GM12801 (cell line): ENCODE results near the gene LRRC7.

Source experiments
- TF ChIP-seq, protein P1 (sequence below): IDR thresholded peaks from one replicate; pipeline ENCODE4 v1.5.1; 2011; ENCODE audit warnings: control low read depth; ENCODE audit not compliant: insufficient read length; ENCODE audit errors: extremely low read depth

LRRC7 gene

DNA sequence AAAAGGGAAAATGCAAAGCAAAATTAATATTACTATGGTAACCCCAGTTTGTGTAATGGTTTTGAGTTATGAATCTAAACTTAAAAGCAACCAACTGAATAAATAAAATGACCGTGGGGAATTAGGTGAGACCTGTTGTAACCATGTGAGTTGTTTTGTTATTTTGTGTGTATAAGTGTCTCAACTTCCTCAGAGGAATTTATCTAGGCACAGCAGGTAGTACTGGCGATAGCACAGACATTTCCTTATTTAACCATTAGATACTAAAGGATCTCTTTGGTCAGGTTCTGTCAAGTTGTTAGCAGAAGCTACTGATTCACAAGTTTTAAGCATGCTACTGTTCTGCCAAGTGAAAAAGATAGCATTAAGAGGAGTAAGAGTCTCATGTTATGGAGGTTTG is 39.3 kb upstream of the LRRC7 start:
- TF ChIP-seq, protein P1, sequence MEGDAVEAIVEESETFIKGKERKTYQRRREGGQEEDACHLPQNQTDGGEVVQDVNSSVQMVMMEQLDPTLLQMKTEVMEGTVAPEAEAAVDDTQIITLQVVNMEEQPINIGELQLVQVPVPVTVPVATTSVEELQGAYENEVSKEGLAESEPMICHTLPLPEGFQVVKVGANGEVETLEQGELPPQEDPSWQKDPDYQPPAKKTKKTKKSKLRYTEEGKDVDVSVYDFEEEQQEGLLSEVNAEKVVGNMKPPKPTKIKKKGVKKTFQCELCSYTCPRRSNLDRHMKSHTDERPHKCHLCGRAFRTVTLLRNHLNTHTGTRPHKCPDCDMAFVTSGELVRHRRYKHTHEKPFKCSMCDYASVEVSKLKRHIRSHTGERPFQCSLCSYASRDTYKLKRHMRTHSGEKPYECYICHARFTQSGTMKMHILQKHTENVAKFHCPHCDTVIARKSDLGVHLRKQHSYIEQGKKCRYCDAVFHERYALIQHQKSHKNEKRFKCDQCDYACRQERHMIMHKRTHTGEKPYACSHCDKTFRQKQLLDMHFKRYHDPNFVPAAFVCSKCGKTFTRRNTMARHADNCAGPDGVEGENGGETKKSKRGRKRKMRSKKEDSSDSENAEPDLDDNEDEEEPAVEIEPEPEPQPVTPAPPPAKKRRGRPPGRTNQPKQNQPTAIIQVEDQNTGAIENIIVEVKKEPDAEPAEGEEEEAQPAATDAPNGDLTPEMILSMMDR = no peak

DNA sequence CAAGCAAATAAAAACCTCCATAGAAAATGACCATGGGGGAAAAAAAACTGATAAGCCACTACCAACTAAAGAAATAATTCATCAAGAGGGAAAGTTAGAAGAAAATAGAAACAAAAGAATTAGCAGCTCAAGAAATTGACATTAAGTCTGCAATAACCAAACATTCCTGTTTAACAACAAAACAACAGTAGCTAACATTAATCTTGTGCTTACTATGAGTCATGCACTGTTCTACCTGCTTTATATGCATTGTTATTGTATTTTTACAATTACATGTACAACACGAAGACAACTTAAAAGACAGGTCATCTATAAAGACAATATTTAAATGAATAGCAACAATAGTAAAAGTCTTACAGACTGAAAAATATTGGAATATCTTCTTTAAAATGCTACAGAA is 34.4 kb upstream of the LRRC7 start:
- TF ChIP-seq, protein P1 = no peak

DNA sequence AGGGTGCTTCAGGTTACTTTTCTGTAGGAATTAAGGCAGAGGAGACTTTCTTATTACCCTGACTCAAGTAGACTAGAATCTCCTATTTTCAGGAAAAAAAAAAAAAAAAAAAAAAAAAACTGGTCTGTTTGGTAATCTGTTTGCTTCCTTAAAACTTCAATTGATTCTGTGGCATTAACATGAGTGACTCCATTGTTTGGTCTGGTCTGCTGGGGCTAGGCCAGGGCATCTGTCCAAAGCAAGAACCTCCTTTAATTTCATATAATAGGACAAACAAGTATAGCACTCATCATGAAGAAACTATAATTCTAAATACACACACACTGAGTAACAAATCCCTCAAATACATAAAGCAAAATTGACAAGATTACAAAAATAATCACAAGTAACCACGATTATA is 32.9 kb upstream of the LRRC7 start:
- TF ChIP-seq, protein P1 = no peak

DNA sequence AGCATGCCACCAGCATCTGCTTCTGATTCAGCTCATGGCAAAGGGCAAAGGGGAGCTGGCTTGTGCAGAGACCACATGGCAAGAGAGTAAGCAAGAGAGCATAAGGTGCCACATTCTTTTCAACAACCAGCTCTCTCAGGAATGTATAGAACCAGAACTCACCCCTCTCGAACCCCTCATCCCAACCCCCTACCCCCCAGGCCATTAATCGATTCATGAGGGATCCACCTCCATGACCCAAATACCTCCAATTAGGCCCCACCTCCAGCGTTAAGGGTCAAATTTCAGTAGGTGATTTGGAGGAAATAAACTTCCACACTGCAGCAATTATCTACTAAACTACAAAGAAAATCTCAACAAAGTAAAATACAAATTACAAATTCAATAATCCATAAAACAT is 32.2 kb upstream of the LRRC7 start:
- TF ChIP-seq, protein P1 = no peak

DNA sequence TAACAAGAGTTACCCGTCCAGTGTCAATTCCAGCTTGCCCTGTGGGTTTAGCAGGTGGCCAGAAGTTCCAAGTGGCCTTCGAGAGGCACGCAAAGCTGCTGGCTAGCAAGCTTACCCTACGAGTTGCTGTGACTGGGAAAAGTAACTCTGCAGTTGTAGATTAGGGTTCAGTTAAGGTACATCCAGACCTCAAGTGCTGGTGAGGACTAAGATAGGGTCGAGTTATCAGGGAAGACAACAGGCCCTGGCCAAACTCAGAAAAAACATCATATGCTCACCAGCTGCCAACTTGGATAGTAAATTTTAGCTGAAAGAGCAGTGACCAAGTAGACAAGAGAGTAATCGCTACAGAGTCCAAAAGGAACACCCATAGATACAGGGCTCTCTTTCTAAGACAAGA is 27.7 kb upstream of the LRRC7 start:
- TF ChIP-seq, protein P1 = no peak

DNA sequence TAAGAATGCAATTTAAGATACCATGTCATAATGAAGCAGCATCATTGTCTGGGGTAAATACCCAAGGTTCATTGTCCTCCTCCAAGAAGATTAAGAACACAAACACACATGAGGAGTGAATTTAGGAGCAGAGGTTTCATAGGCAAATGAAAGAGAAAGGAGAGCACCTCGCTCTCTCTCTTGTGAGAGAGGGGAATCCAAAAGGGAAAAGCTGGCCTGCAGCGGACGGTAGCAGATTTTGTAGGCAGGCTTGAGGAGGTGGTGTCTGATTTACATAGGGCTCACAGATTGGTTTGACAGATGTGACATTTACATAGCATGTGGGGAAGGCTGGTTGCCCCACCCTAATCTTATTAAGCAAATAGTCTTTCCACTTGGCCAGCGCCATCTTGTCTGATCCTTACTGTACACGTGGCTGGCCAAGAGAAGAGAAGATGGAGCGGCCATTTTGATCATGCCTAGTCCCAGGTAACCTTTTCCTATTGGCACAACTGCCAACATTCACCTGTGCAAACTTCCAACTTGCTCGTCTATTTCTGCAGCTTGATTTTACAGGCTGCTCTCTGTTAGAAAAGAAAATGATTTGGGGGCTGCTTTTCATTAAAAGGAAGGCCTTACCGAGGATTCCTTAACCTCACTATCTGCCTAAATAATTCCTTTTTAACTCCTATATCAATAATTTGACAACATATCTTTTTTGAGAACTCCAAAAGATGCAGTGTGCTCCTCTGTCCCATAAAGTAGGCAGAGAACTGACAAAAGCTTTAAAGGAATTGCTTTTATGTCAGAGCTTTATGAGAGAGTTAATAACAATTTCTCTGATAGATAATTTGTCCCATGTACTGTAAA is 16.0 kb upstream of the LRRC7 start:
- TF ChIP-seq, protein P1 = no peak

DNA sequence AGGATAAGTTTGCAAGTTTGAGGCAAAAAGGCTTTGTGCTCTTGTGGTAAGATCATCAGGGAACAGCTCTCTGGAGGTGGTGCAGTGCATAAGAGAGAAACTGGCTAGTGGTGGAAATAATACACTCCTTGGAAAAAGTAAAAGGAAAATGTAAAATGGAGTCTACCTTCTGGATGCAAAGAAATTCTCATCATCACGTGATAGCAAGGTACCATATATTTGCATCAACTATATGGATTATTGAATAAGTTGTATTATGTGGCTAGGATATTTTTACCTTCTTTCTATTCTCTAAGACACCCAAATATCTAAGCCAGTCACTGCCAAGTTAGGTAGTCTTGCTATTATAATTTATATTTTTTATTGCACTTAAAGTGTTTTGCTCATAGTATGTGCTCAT is 14.0 kb upstream of the LRRC7 start:
- TF ChIP-seq, protein P1 = no peak
